ENCODE data around the gene TEPSIN.

Gene TEPSIN

GRCh38 chr17:81179220-81179619 is 59.6 kb downstream of the TEPSIN start:
- Mint-ChIP-seq H3K27ac (no peak overlapping the region), H3K4me1 (ENCODE audit: low read depth) (no peaks in the 10 kb centered on the region), H3K9me3 (no peaks in the 10 kb centered on the region), H3K4me3 (no peak overlapping the region), H3K36me3 (ENCODE audit: low read depth) (no peaks in the 10 kb centered on the region), H3K27me3 (peaks cover 3% of the 10 kb centered on the region)
- no peak for DNase-seq

Measured in activated T-cell treated with anti-CD3 and anti-CD28 coated beads, Interleukin-2, amount 50 U/mL, for 24 hours (primary cell).